NCI-H1092 (cell line): ENCODE results near the gene VTCN1.

ENCODE experiments used
- DNase-seq: peaks from one replicate; lab custom pipeline; 2025; lab: John Stamatoyannopoulos, UW

The VTCN1 gene

DNA sequence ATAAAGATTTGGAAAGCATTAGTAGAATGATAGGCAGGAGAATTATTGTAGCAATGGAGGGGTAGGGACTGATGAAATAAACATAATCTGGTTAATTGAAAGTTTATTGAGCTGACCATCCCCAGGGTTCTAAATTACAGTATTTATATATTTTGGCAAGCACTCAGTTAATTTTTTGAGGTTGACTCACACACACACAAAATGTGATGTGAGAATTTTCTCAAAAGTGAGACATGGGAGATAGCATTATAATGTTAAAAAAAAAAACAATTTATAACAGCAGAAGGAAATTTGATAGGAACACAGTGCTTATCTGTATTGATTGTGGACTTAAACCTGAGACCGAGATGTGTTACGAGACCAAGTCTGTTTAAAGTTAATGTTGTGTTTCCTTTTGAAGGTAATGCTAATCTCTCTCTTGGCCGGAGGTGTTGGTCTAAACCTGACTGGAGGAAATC lies 113.7 kb downstream of the VTCN1 start:
- DNase-seq, result no peak

DNA sequence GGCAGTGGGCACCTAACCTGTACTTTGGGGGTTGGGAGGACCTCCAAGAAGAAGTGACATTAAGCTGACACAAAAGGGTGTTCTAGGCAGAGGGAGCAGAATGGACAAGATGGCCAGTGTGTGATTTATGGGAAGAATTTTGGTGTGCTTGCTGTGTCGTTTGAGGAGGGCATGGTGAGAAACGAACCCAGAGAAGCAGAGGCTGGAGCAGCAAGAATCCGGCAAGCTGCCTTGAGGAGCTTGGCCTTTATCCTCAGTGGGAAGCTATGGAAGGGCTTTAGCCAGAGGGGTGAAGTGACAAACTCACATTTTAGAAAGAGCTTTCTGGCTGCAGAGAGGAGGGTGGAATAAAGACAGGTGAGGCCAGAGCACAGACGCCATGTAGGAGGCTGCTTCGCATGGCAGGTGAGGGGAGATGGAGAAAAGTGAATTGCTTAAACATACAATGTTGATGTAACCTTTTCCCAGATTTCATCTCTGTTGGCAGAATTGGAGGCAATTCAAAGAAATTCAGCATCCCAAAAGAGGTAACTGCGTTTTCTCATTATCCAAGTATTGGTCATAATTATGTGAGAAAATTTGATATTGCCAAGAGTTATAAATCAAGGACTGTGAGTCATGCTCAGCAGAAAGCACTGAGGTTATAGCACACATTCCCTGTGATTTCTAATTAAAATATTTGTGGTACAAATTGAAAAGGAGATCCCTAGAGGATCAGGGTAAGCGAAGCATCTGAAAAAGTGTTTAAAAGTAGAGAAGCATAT lies 115.7 kb downstream of the VTCN1 start:
- DNase-seq, result no peak

DNA sequence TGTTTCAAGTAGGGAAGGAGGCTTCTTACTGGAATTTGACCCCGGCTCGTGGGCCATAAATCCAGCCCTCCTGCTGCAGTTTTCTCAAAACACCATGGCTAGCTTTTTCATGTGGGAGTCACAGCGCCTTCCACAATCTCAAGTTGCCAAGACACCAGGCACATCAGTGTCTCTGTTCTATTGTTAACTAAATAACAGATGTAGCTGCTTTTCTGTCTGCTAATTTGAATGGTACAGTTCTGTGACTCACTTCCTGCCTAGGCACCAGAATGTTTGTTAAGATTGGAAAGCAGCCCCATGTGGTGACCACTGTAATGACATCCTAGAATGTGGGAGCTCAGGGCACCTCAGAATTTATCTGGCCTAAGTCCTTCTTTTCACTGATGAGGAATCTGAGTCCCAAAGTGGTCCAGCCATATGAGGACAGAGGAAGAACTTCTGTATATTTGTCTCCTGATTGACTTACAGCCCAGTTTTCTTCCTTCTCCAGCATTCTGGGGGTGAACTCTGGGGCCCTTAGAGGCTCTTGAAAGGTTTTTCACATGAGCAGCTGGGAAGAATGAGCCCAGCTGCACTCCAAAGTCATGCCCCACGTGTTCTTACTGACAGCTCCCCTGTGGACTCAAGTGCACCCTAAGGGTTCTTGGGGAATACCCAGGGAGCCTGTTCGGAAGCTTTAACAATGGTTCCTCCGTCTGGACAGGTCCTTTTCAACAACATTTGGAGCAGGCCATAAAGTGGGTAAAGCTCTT lies 116.7 kb downstream of the VTCN1 start:
- no peak for DNase-seq
